Measurements from ENCODE around the gene MCM5.

MCM5 gene

GRCh38 chr22:35444685-35445399 is 44.9 kb downstream of the MCM5 start:
- TF ChIP-seq CTCF (IDR thresholded peaks at IDR 0.05; ENCODE audit: borderline replicate concordance, insufficient read depth, low read depth, low read length) = no peak
- no peak overlapping the region for H3K4me3 ChIP-seq (ENCODE audit: low read depth, low read length)

- no peak overlapping the region for H3K4me3 ChIP-seq (ENCODE audit: low read depth, low read length)
- no peak for TF ChIP-seq CTCF (IDR thresholded peaks at IDR 0.05; ENCODE audit: borderline replicate concordance, insufficient read depth, low read depth, low read length)
Measured at GRCh38 chr22:35445933-35446332, 46.0 kb downstream of the MCM5 start.

- no peak overlapping the region for H3K4me3 ChIP-seq (ENCODE audit: low read depth, low read length)
- TF ChIP-seq CTCF (IDR thresholded peaks at IDR 0.05; ENCODE audit: borderline replicate concordance, insufficient read depth, low read depth, low read length) = no peak
Measured at GRCh38 chr22:35446365-35446764, 46.4 kb downstream of the MCM5 start.

GRCh38 chr22:35448523-35448922 is 48.6 kb downstream of the MCM5 start:
- TF ChIP-seq CTCF (IDR thresholded peaks at IDR 0.05; ENCODE audit: borderline replicate concordance, insufficient read depth, low read depth, low read length) = no peak
- H3K4me3 ChIP-seq (ENCODE audit: low read depth, low read length) = no peak overlapping the region

- no peak for TF ChIP-seq CTCF (IDR thresholded peaks at IDR 0.05; ENCODE audit: borderline replicate concordance, insufficient read depth, low read depth, low read length)
- no peak overlapping the region for H3K4me3 ChIP-seq (ENCODE audit: low read depth, low read length)
Measured at GRCh38 chr22:35449829-35450689, 50.1 kb downstream of the MCM5 start.

- H3K4me3 ChIP-seq (ENCODE audit: low read depth, low read length) = no peak overlapping the region
- no peak for TF ChIP-seq CTCF (IDR thresholded peaks at IDR 0.05; ENCODE audit: borderline replicate concordance, insufficient read depth, low read depth, low read length)
Measured at GRCh38 chr22:35450824-35451569, 51.1 kb downstream of the MCM5 start.

Data from GM12875 (cell line).